PC-9 (cell line): ENCODE measurements around the gene CNR1. TPM values are rescaled to one million over a fixed set of nuclear protein-coding genes. Genes with fewer than 3 reads are reported as not detected.

Experiments used
- BruUV-seq: library from RNA; stranded (reverse); fragments of 400-500 nt; replicated peaks from 2 replicates; lab custom pipeline; 2021; lab: Mats Ljungman, UMichigan
- CTCF ChIA-PET: fragments of 300-600 bp; sonication (Branson Sonifier 250); formaldehyde crosslinking; loops from one replicate; lab custom pipeline; 2022; ENCODE audit warnings: antibody characterized with exemption; lab: Charles Lee
- POLR2A ChIA-PET: fragments of 300-600 bp; sonication (Branson Sonifier 250); formaldehyde crosslinking; loops from one replicate; lab custom pipeline; 2022; ENCODE audit warnings: antibody characterized with exemption; ENCODE audit not compliant: unreplicated experiment; lab: Charles Lee
- DNase-seq, 2 experiments: peaks; one replicate each; pipeline versions ENCODE4 v3.0.0 to v3.0.0-alpha.2; 2015 to 2022; ENCODE audit warnings: mixed read lengths in 1 of 2
- H2AFZ ChIP-seq: fragments of 200-600 bp; sonication (generic); 2 replicates; pipeline ENCODE4 v1.8.1; 2017; ENCODE audit warnings: antibody characterized with exemption
- H3F3A ChIP-seq: fragments of 200-600 bp; sonication (generic); 2 replicates; pipeline ENCODE4 v1.8.1; 2017; ENCODE audit warnings: antibody characterized with exemption, mild to moderate bottlenecking, low read depth; ENCODE audit not compliant: insufficient read depth
- H3K27ac ChIP-seq: fragments of 200-600 bp; sonication (generic); 2 replicates; pipeline ENCODE4 v1.6.1; 2016; ENCODE audit warnings: mixed run types
- H3K27me3 ChIP-seq: fragments of 200-600 bp; sonication (generic); 2 replicates; pipeline ENCODE4 v1.6.1; 2016; ENCODE audit warnings: low read depth, mixed run types; ENCODE audit not compliant: insufficient read depth
- H3K36me3 ChIP-seq: fragments of 200-600 bp; sonication (generic); 2 replicates; pipeline ENCODE4 v1.6.1; 2016; ENCODE audit warnings: low read depth, mixed run types
- H3K4me1 ChIP-seq: fragments of 200-600 bp; sonication (generic); replicated peaks from 2 replicates; pipeline ENCODE4 v1.6.1; 2016; ENCODE audit warnings: mixed run types; ENCODE audit not compliant: insufficient read depth
- H3K4me2 ChIP-seq: fragments of 200-600 bp; sonication (generic); 2 replicates; pipeline ENCODE4 v1.6.1; 2017; ENCODE audit warnings: mixed run types
- H3K4me3 ChIP-seq: fragments of 200-600 bp; sonication (generic); 2 replicates; pipeline ENCODE4 v1.6.1; 2016; ENCODE audit warnings: mixed run types
- H3K79me2 ChIP-seq: fragments of 200-600 bp; sonication (generic); 2 replicates; pipeline ENCODE4 v1.6.1; 2017; ENCODE audit warnings: low read depth, mixed run types
- H3K9me2 ChIP-seq: fragments of 200-600 bp; sonication (generic); 2 replicates; pipeline ENCODE4 v1.8.1; 2017; ENCODE audit warnings: mild to moderate bottlenecking; ENCODE audit not compliant: insufficient read depth
- H3K9me3 ChIP-seq: fragments of 200-600 bp; sonication (generic); 2 replicates; pipeline ENCODE4 v1.8.1; 2016; ENCODE audit warnings: low read depth; ENCODE audit not compliant: insufficient read depth
- H4K20me1 ChIP-seq: fragments of 200-600 bp; sonication (generic); 2 replicates; pipeline ENCODE4 v1.8.1; 2017; ENCODE audit not compliant: insufficient read depth
- EZH2 ChIP-seq: fragments of 200-600 bp; sonication (generic); IDR thresholded peaks from 2 replicates; pipeline ENCODE4 v1.8.0; 2017; ENCODE audit warnings: antibody characterized with exemption, low read depth
- intact Hi-C: fragments of 100-400 bp; cut with micrococcal nuclease; formaldehyde crosslinking; loops from one replicate; pipeline ENCODE4 v1.10.0; 2022; ENCODE audit not compliant: unreplicated experiment
- total RNA-seq: library from RNA; stranded (reverse); gene quantifications from 2 replicates; pipeline ENCODE4 v1.2.3, GENCODE V29; 2021
- TF ChIP-seq, protein P1 (sequence below): fragments of 200-600 bp; sonication (generic); conservative IDR thresholded peaks from 2 replicates; pipeline ENCODE4 v1.6.1; 2017; ENCODE audit warnings: mixed run types, antibody characterized with exemption, mild to moderate bottlenecking, moderate library complexity

The CNR1 gene
- total RNA-seq, 1 experiment from 2014 or later: not detected

DNA sequence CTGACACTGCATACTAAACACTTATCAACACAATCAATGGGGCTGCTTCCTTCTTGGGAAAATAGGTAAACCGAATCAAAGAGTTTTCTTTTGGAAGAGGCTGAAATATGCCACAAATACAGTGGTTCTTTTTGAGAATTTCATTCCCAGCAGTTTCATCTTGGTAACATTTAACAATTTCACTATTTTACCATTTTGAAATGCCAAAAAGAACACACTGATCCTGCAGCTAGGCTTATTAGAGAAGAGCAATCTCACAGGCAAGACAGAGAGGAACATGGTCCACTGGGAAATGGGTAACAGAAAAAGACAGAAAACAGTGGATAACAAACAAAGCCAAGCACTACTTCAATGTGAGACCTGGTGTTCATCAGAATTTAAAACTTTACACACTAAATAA, 2.5 kb downstream of the CNR1 start:
- H2AFZ ChIP-seq: no peak overlapping the region
- H3K4me3 ChIP-seq: no peak overlapping the region
- no peaks in the 10 kb centered on the region for H4K20me1 ChIP-seq
- H3K4me1 ChIP-seq: no peaks in the 10 kb centered on the region
- no peaks in the 10 kb centered on the region for H3K27me3 ChIP-seq
- no peaks in the 10 kb centered on the region for H3K36me3 ChIP-seq
- no peak overlapping the region for H3K27ac ChIP-seq
- ChIA-PET CTCF (no interaction called here), POLR2A (no interaction called here)
- BruUV-seq: no TSS peak
- H3K9me3 ChIP-seq: no peaks in the 10 kb centered on the region
- no peaks in the 10 kb centered on the region for H3F3A ChIP-seq
- DNase-seq: no peak
- no peak overlapping the region for H3K4me2 ChIP-seq
- intact Hi-C loops: no loop called here
- H3K79me2 ChIP-seq: no peaks in the 10 kb centered on the region
- no peaks in the 10 kb centered on the region for H3K9me2 ChIP-seq
- TF ChIP-seq EZH2: no peak
- TF ChIP-seq, protein P1, sequence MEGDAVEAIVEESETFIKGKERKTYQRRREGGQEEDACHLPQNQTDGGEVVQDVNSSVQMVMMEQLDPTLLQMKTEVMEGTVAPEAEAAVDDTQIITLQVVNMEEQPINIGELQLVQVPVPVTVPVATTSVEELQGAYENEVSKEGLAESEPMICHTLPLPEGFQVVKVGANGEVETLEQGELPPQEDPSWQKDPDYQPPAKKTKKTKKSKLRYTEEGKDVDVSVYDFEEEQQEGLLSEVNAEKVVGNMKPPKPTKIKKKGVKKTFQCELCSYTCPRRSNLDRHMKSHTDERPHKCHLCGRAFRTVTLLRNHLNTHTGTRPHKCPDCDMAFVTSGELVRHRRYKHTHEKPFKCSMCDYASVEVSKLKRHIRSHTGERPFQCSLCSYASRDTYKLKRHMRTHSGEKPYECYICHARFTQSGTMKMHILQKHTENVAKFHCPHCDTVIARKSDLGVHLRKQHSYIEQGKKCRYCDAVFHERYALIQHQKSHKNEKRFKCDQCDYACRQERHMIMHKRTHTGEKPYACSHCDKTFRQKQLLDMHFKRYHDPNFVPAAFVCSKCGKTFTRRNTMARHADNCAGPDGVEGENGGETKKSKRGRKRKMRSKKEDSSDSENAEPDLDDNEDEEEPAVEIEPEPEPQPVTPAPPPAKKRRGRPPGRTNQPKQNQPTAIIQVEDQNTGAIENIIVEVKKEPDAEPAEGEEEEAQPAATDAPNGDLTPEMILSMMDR: no peak

DNA sequence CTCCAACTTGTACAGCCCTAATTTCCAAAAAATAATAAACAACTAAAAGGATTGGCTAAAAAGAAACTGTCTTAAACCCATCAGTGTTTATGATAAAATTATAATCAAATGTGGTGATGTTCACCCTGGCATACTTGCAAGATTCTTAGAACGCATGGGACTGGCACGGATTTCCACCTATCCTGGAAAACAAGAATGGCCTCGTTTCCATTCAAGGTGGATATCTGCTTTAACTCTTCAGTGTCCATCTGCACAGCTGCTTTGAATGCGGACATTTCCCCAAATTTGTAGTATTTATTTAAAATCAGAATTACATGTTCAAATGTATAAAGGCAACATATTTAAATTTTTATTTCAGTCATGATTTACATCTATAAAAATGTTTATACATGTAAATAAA, 4.2 kb downstream of the CNR1 start:
- no peak overlapping the region for H3K4me2 ChIP-seq
- DNase-seq: no peak
- no peak overlapping the region for H3K27ac ChIP-seq
- H3K9me2 ChIP-seq: no peaks in the 10 kb centered on the region
- intact Hi-C loops: no loop called here
- CTCF ChIA-PET: no interaction called here
- no peaks in the 10 kb centered on the region for H3K9me3 ChIP-seq
- BruUV-seq: no TSS peak
- H3K4me1 ChIP-seq: no peaks in the 10 kb centered on the region
- no peaks in the 10 kb centered on the region for H3K79me2 ChIP-seq
- no peaks in the 10 kb centered on the region for H3F3A ChIP-seq
- no peaks in the 10 kb centered on the region for H3K27me3 ChIP-seq
- H2AFZ ChIP-seq: no peak overlapping the region
- no peaks in the 10 kb centered on the region for H3K36me3 ChIP-seq
- POLR2A ChIA-PET: interaction anchor here (0.7 kb wide), 1 partner anchor 265 kb away, joined by 7 read pairs; no protein-coding TSS in a partner anchor
- TF ChIP-seq, protein P1: no peak
- no peak for TF ChIP-seq EZH2
- H3K4me3 ChIP-seq: no peak overlapping the region
- H4K20me1 ChIP-seq: no peaks in the 10 kb centered on the region

DNA sequence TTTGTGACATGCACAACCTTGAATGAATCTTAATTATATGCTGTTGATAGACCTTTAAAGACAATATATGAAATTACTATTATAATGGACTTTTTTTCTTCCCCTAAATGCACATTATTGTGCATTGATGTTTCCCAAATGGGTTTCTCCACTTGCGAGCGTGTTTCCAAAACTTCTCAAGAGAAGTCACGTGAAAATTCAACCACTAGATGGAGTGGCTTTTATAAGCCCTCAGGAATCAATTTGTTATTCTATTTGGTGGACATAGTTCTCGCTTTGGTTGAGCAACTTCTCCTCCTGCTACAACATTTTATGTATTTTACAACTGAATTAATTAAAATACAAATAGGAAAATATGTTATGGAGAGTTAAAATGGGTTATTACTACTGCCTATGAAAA, 9.0 kb downstream of the CNR1 start:
- no TSS peak for BruUV-seq
- DNase-seq: no peak
- Histone ChIP-seq H3K27ac (no peak overlapping the region), H4K20me1 (no peaks in the 10 kb centered on the region), H2AFZ (no peak overlapping the region), H3K9me3 (no peaks in the 10 kb centered on the region), H3K9me2 (no peaks in the 10 kb centered on the region), H3K4me2 (no peak overlapping the region), H3K27me3 (no peaks in the 10 kb centered on the region), H3K4me1 (no peaks in the 10 kb centered on the region), H3K4me3 (no peak overlapping the region), H3F3A (no peaks in the 10 kb centered on the region), H3K79me2 (no peaks in the 10 kb centered on the region), H3K36me3 (no peaks in the 10 kb centered on the region)
- intact Hi-C loops: no loop called here
- POLR2A ChIA-PET: no interaction called here
- CTCF ChIA-PET: no interaction called here
- no peak for TF ChIP-seq EZH2
- TF ChIP-seq, protein P1: no peak
